Stimulated activated memory B cell treated with anti-CD40 and anti-IgM and Interleukin-4, amounts not matched to agents 10 μg/mL and 1 μg/mL and 100 μg/mL, for 72 hours (primary cell): ENCODE results near the gene ZDHHC18.
"Not testable (repeated sequence)": the region's sequence is repeated elsewhere in the genome, so short reads cannot be mapped to it uniquely, and the experiment has no call there.

ENCODE experiments used
- ATAC-seq: fragments of 150-1000 bp; cut with Tn5 transposase; 2 replicates; pipeline ENCODE4 v1.10.0; 2021
- H3K27ac Mint-ChIP-seq: one replicate; pipeline ENCODE4 v1.8.0; 2022; ENCODE audit warnings: mild to moderate bottlenecking, mixed read lengths
- H3K27me3 Mint-ChIP-seq: one replicate; pipeline ENCODE4 v1.8.0; 2022; ENCODE audit warnings: mixed read lengths
- H3K36me3 Mint-ChIP-seq: one replicate; pipeline ENCODE4 v1.8.0; 2022; ENCODE audit warnings: mixed read lengths
- H3K4me1 Mint-ChIP-seq: one replicate; pipeline ENCODE4 v1.8.0; 2022; ENCODE audit warnings: mixed read lengths
- H3K4me3 Mint-ChIP-seq: one replicate; pipeline ENCODE4 v1.8.0; 2022; ENCODE audit warnings: mild to moderate bottlenecking, moderate library complexity, mixed read lengths
- H3K9me3 Mint-ChIP-seq: one replicate; pipeline ENCODE4 v1.8.0; 2022; ENCODE audit warnings: mixed read lengths

ZDHHC18 gene

DNA sequence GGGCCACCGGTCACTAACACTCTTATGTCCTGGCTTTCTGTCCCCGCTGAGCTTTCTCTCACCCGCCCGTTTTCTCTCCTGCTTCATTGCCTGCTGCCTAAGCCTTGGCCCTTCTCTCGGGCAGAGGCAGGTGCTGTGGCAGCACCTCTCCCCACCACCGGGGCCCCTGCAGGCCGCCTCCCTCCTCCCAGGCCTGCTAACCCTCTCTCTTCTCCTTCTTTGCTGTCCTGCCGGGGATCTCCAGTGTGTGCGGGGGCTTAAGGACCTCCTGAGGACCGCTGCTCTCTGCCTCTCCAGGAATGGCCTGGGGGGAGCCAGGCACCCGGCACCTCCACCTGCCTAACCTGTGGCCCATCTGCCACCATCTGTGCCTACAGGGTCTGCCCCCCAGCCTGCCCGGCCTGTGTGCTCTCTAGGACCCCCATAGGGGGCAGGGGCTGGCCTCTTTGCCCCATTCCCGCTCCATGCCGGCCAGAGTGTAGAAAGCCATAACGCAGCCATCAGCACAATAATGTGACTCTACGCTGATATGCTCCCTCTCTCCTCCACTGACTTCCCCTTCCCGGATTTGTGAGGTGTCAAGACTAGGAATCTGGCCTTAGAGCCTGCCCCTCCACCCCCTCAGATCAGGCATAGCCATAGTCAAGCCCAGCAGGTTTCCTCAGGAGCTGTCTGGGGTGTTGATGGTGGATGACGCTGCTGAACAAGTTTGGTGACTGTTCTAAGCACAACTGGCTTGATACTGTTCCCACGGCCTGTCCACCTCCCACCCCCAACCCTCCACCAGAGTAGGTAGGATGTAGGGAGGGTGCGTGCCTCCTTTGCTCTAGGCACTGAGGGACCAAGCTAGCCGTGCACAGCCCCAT, 30.3 kb downstream of the ZDHHC18 start:
- no peaks in the 10 kb centered on the region for H3K9me3 Mint-ChIP-seq
- H3K36me3 Mint-ChIP-seq = peaks cover 43% of the 10 kb centered on the region
- no peak overlapping the region for H3K4me3 Mint-ChIP-seq
- peaks cover 2% of the 10 kb centered on the region for H3K4me1 Mint-ChIP-seq
- no peak for ATAC-seq
- H3K27me3 Mint-ChIP-seq = no peaks in the 10 kb centered on the region
- H3K27ac Mint-ChIP-seq = no peak overlapping the region

DNA sequence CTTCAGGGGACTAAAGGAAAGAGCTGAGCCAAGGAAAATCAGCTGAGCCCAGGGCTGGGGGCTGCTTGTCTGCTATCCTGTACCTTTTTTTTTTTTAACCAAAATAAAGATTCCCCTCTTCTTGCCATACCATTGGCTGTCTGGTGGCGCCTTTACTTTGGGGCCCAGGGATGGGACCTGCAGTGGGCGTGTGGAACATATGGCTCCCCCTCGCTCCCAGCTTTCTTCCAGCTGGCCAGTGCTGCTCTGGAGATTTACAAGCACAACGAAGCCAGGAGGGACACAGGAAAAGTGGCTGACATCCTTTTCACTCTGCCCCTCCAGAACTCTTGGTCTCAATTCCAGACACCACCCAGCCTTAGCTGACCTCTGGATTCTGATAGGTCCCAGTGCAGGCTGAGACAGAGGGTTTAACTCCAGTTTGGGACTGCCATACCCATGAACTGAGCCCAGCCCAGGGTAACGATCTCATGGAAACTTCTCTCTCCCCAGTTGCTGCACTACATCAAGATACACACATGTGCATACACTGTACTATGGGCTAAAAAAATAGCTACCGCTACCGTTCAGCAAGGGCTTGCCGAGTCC, 31.1 kb downstream of the ZDHHC18 start:
- H3K4me3 Mint-ChIP-seq = no peak overlapping the region
- H3K4me1 Mint-ChIP-seq = peaks cover 8% of the 10 kb centered on the region
- peaks cover 36% of the 10 kb centered on the region for H3K36me3 Mint-ChIP-seq
- no peaks in the 10 kb centered on the region for H3K9me3 Mint-ChIP-seq
- no peaks in the 10 kb centered on the region for H3K27me3 Mint-ChIP-seq
- no peak for ATAC-seq
- no peak overlapping the region for H3K27ac Mint-ChIP-seq

DNA sequence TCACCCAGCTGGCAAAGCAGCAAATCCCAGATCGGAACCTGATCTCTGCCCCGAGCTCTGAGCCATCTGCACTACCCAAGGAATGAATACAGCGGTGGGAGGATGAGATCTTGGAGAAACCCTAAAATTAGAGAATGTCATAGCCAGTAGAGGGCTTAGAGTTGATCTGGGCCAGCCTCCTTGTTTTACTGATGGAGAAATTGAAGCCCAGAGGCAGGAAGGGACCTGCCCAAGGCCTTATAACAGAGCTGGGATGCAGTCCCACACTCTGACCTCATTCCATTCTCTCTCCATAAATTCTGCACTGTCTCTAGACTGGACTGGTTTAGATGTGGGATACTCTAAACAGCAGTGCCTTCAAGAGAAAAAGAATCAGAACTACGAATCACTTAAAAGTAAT, 31.7 kb downstream of the ZDHHC18 start:
- Mint-ChIP-seq H3K9me3 (no peaks in the 10 kb centered on the region), H3K36me3 (peaks cover 30% of the 10 kb centered on the region), H3K4me3 (no peak overlapping the region), H3K27ac (no peak overlapping the region), H3K27me3 (no peaks in the 10 kb centered on the region), H3K4me1 (peaks cover 14% of the 10 kb centered on the region)
- ATAC-seq = no peak

DNA sequence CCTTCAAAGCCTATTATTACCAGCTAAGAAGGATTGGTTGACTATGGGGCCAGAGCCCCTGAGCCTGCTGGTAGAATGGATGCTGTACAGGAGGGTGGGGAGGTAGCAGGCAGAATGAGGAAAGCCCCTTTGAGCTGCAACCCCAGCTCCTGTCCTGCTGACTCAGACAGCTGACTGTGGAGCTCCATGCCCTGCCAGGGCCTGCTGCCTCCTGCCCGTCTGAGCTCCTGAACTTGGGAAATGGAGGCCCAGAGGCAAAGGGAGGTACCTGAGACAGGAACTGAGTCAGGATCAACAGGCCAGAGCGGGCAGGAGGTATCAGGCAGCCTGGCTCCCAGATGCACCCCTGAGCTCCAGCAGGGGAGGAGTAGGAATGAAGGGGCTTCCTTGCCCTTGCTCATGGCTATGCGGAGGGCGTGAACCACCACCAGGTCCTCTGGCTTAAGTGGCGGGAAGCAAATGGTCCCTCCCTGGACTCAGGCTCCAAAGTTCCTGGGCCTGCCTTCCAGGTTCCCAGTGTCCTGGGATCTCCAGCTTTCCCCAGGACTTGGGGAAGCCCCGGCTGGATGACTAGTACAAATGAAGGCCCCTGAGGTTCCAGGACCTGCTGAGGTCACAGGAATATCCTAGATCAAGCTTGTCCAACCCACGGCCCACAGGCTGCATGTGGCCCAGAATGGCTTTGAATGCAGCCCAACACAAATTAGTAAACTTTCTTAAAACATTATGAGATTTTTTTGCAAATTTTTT, 32.6 kb downstream of the ZDHHC18 start:
- H3K27me3 Mint-ChIP-seq = no peaks in the 10 kb centered on the region
- no peak overlapping the region for H3K27ac Mint-ChIP-seq
- no peak for ATAC-seq
- no peaks in the 10 kb centered on the region for H3K9me3 Mint-ChIP-seq
- H3K4me1 Mint-ChIP-seq = peaks cover 23% of the 10 kb centered on the region
- peaks cover 24% of the 10 kb centered on the region for H3K36me3 Mint-ChIP-seq
- no peak overlapping the region for H3K4me3 Mint-ChIP-seq

DNA sequence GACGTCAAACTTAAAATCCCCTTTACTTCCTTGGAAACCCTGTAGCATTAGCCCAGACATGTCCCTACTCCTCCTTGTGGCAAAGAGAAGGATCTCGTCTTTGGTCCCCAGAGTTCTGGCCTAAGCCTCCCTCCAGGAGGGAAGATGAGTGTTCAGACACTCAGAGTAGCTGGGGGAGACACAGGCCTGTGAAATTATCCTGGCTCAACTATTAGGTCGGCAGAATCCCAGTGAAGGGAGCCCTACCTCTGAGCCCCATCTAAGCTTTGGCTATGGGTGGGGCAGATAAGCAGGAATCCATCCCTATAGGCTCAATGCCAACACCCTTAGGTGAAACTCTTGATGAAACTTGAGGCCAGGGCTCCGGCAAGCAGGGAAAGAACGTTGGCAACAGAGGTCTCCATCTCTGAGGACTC, 34.8 kb downstream of the ZDHHC18 start:
- Mint-ChIP-seq H3K4me1 (peaks cover 33% of the 10 kb centered on the region), H3K27me3 (no peaks in the 10 kb centered on the region), H3K27ac (peak overlapping the region; percentile 69), H3K4me3 (no peak overlapping the region), H3K36me3 (peaks cover 10% of the 10 kb centered on the region), H3K9me3 (no peaks in the 10 kb centered on the region)
- no peak for ATAC-seq

DNA sequence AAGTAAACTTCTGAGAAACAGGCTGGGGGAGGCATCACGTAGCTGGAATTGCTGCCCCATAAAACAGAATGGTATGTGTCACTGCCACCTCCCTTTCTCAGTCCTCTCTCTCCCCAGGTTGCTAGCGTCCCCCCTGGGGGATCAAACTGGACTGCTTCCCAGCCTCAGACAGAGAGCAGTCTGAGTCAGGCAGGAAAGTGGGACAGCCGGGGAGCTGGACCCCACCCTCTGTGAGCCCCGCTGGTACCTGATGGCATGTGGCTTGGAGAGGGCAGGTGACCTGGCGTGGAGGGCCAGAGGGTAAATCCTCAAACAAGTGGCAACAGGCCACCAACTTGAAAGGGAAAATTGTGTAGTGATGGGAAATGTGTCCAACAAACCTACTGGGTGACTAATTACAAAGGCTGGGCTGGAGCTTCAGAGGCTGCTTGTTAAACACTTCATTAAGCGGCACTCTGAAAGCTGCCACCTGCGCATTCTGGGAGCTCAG, 35.4 kb downstream of the ZDHHC18 start:
- Mint-ChIP-seq H3K27me3 (no peaks in the 10 kb centered on the region), H3K4me3 (peak overlapping the region; percentile 24), H3K27ac (peak overlapping the region; percentile 69), H3K9me3 (no peaks in the 10 kb centered on the region), H3K4me1 (peaks cover 33% of the 10 kb centered on the region), H3K36me3 (peaks cover 4% of the 10 kb centered on the region)
- ATAC-seq = no peak

DNA sequence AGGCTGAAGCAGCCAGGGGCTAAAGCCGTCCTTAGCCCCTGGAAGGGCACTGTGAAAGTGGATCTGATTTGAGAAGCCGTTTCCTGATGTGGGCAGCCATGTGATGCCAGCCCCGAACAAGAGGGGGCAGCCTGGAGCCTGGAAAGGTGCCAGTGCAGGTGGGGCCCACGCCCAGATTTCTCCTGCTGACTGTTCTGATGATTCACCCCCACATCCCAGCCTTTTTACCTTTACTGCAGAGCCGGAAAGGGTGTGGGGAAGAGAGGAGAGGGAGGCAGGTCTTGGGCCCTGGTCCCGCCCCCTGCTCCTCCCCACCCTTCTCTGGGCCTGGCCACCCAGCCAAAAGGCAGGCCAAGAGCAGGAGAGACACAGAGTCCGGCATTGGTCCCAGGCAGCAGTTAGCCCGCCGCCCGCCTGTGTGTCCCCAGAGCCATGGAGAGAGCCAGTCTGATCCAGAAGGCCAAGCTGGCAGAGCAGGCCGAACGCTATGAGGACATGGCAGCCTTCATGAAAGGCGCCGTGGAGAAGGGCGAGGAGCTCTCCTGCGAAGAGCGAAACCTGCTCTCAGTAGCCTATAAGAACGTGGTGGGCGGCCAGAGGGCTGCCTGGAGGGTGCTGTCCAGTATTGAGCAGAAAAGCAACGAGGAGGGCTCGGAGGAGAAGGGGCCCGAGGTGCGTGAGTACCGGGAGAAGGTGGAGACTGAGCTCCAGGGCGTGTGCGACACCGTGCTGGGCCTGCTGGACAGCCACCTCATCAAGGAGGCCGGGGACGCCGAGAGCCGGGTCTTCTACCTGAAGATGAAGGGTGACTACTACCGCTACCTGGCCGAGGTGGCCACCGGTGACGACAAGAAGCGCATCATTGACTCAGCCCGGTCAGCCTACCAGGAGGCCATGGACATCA, 36.5 kb downstream of the ZDHHC18 start, which contains the start of gene SFN:
SFN (plus strand) TSS at position 369 of the 904 bp plus-strand sequence; CDS start at position 433, 64 bp downstream.
- H3K4me1 Mint-ChIP-seq = peaks cover 33% of the 10 kb centered on the region
- H3K9me3 Mint-ChIP-seq = no peaks in the 10 kb centered on the region
- ATAC-seq = no peak
- H3K4me3 Mint-ChIP-seq = peak within 1 kb of the TSS; percentile 92
- H3K36me3 Mint-ChIP-seq = no peaks in the 10 kb centered on the region
- peak within 1 kb of the TSS; percentile 91 for H3K27ac Mint-ChIP-seq
- no peaks in the 10 kb centered on the region for H3K27me3 Mint-ChIP-seq

DNA sequence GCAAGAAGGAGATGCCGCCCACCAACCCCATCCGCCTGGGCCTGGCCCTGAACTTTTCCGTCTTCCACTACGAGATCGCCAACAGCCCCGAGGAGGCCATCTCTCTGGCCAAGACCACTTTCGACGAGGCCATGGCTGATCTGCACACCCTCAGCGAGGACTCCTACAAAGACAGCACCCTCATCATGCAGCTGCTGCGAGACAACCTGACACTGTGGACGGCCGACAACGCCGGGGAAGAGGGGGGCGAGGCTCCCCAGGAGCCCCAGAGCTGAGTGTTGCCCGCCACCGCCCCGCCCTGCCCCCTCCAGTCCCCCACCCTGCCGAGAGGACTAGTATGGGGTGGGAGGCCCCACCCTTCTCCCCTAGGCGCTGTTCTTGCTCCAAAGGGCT, 37.2 kb downstream of the ZDHHC18 start:
- H3K9me3 Mint-ChIP-seq = no peaks in the 10 kb centered on the region
- no peaks in the 10 kb centered on the region for H3K27me3 Mint-ChIP-seq
- no peaks in the 10 kb centered on the region for H3K36me3 Mint-ChIP-seq
- peak overlapping the region; percentile 92 for H3K4me3 Mint-ChIP-seq
- no peak for ATAC-seq
- peak overlapping the region; percentile 91 for H3K27ac Mint-ChIP-seq
- H3K4me1 Mint-ChIP-seq = peaks cover 33% of the 10 kb centered on the region

DNA sequence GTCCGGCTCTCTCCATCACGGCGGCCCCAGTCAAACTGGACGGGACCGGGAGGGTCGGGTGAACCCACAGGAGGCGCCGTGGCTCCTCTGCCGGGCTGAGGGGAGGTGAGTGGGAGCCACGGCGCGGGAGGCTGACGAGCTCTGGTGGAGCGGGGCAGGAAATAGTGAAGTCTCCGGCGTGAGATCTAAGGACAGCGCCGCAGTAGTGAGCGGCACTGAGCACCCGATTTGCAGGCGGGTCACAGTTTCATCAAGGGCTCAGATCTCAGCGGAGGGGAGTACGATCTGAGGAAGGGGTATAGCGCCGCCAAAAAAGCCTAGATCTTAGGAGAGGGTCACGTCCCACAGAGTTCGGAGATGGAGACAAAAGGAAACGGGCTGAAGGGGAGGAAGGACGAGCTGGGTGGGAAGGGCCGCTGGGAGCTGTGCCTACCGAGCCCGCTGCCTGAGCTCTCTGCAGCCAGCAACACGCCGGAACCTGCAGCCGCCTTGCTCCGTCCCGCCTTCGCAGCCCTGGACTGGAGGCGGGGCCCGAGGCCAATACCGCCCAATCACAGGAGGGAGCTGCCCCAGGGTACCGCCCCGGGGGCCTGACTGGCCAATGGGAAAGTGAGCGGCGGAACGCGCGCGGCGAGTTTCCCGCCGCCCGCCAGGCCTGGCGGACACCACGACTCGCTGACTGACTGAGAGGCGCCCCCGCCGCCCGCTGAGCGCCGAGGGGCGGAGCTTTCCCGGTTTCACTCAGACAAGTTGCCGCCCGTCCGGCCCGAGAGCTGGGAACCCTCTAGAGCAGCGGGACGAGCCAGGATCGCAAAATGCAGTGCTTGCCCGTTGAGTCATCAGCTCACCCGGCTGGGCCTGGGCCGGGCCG, 38.4 kb downstream of the ZDHHC18 start:
- H3K36me3 Mint-ChIP-seq = no peaks in the 10 kb centered on the region
- ATAC-seq = peak; percentile 98
- no peaks in the 10 kb centered on the region for H3K9me3 Mint-ChIP-seq
- peak overlapping the region; percentile 91 for H3K27ac Mint-ChIP-seq
- peaks cover 33% of the 10 kb centered on the region for H3K4me1 Mint-ChIP-seq
- H3K27me3 Mint-ChIP-seq = no peaks in the 10 kb centered on the region
- H3K4me3 Mint-ChIP-seq = peak overlapping the region; percentile 92

DNA sequence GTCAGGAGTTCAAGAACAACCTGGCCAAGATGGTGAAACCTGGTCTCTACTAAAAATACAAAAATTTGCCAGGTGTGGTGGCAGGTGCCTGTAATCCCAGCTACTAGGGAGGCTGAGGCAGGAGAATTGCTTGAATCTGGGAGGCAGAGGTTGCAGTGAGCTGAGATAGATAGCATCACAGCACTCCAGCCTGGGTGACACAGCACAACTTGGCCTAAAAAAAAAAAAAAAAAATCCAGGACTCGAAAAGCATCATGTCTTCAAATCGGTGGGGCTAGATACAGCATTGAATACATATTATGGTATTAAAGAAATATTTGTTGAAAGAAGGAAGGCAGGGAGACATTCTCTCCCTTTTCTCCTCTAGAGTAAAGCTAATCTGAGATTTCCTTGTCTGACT, 46.6 kb downstream of the ZDHHC18 start:
- not testable (repeated sequence) for H3K27ac Mint-ChIP-seq, H3K9me3 Mint-ChIP-seq, ATAC-seq, H3K27me3 Mint-ChIP-seq, H3K4me3 Mint-ChIP-seq, H3K4me1 Mint-ChIP-seq
- H3K36me3 Mint-ChIP-seq = peaks cover 10% of the 10 kb centered on the region

DNA sequence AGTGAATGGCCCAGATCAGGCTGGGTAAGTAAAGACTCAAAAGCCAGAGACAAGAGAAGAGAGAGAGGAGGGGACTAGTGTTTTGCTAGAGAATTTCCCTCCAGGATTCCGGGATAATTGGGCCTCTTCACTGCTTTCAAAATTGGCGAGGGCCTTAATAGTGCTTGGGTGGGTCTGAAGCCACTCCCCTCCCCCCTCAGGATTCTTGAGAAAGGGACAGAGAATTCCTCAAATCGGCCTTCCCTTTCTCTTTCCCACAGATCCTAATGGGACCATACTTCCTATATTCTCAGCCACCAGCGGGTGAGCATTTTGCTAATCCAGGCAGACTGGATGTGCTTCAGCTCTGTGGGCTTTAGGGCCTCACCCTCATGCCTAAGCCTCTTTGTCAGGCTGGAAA, 48.4 kb downstream of the ZDHHC18 start:
- Mint-ChIP-seq H3K4me3 (no peak overlapping the region), H3K27ac (no peak overlapping the region), H3K9me3 (no peaks in the 10 kb centered on the region), H3K27me3 (no peaks in the 10 kb centered on the region), H3K36me3 (peaks cover 23% of the 10 kb centered on the region), H3K4me1 (no peaks in the 10 kb centered on the region)
- ATAC-seq = no peak

DNA sequence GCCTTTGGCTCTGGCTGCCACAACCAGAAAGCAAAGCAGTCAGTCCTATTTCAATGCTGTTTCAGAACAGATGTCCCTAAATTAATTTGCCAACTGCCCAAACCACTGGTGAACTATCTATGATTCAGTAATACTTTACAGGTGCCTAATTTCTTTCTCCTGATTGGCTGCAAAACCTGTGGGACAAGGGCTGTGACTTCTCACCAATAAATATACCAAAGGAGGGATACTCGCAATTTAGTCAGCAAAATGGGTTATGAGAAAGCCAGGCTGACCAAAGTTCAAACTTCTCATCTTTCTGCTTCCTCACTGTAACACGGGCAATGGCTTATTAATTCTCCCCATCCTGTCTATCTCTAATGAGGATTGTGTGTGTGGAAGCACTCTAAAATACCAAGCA, 50.8 kb downstream of the ZDHHC18 start:
- H3K9me3 Mint-ChIP-seq = no peaks in the 10 kb centered on the region
- no peaks in the 10 kb centered on the region for H3K4me1 Mint-ChIP-seq
- H3K4me3 Mint-ChIP-seq = no peak overlapping the region
- ATAC-seq = no peak
- no peak overlapping the region for H3K27ac Mint-ChIP-seq
- no peaks in the 10 kb centered on the region for H3K27me3 Mint-ChIP-seq
- H3K36me3 Mint-ChIP-seq = peaks cover 29% of the 10 kb centered on the region

DNA sequence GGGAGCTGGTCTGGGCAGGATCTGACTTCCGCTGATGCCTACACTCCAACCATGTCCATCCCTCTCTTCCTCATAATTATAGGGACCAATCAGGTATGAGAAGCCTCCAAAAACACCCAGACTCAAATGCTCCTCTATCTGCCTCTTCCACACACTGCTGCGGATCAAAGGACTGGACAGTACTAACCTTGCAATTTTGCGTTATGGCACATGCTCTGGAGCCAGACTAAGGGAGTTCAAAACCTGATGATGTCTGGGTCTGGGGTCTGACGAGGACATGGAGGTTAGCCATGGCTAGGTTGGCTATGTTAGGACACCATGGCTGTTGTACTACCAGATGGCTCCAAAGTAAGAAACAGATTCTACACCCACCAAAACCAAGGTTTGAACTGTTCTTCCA, 53.3 kb downstream of the ZDHHC18 start:
- Mint-ChIP-seq H3K27me3 (no peaks in the 10 kb centered on the region), H3K4me1 (no peaks in the 10 kb centered on the region), H3K27ac (no peak overlapping the region), H3K9me3 (no peaks in the 10 kb centered on the region), H3K4me3 (no peak overlapping the region), H3K36me3 (peaks cover 50% of the 10 kb centered on the region)
- ATAC-seq = no peak

DNA sequence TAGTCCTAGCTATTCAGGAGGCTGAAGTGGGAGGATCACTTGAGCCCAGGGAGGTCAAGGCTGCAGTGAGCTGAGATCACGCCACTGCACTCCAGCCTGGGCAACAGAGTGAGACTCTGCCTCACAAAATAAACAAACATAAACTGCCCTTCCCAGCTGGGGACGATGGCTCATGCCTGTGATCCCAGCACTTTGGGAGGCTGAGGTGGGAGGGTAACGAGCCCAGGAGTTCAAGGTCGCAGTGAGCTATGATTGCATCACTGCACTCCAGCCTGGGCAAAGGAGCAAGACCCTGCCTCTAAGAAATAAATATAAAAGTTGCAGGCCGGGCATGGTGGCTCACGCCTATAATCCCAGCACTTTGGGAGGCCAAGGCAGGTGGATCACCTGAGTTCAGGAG, 55.1 kb downstream of the ZDHHC18 start:
- H3K36me3 Mint-ChIP-seq = peaks cover 49% of the 10 kb centered on the region
- ATAC-seq, H3K27me3 Mint-ChIP-seq, H3K9me3 Mint-ChIP-seq, H3K4me3 Mint-ChIP-seq, H3K4me1 Mint-ChIP-seq, H3K27ac Mint-ChIP-seq: not testable (repeated sequence)
